Keratinocyte (primary cell): Measurements from ENCODE around the gene TLE6. TPM values are rescaled to one million over a fixed set of nuclear protein-coding genes. Genes with fewer than 3 reads are reported as not detected.

ENCODE experiments used
- DNase-seq: peaks from one replicate; pipeline ENCODE4 v3.0.0-alpha.2; 2011; ENCODE audit warnings: low read depth, missing footprints, low spot score
- FAIRE-seq: peaks from 2 replicates; lab custom pipeline; 2011; peaks lifted over from hg19 to GRCh38; lab: Jason Lieb, UNC
- H2AFZ ChIP-seq: 2 replicates; pipeline ENCODE4 v1.6.0; 2012; ENCODE audit warnings: low read length, control low read depth, inconsistent platforms; ENCODE audit not compliant: control insufficient read depth
- H3K27ac ChIP-seq: 2 replicates; pipeline ENCODE4 v1.5.1; 2011; ENCODE audit warnings: low read length; ENCODE audit not compliant: control insufficient read depth, insufficient read depth
- H3K27me3 ChIP-seq: 3 replicates; pipeline ENCODE4 v1.6.0; 2011; ENCODE audit warnings: low read length; ENCODE audit not compliant: control insufficient read depth, insufficient read depth; ENCODE audit errors: extremely low read depth
- H3K36me3 ChIP-seq, 2 experiments: 2 replicates in 1 of 2; 3 replicates in 1 of 2; pipeline ENCODE4 v1.5.1; 2011; ENCODE audit warnings: low read length in 2 of 2, mild to moderate bottlenecking in 1 of 2; ENCODE audit not compliant: control insufficient read depth in 2 of 2, insufficient read depth in 2 of 2; ENCODE audit errors: extremely low read depth in 1 of 2
- H3K4me1 ChIP-seq: 3 replicates; pipeline ENCODE4 v1.5.1; 2011; ENCODE audit warnings: low read length; ENCODE audit not compliant: control insufficient read depth, insufficient read depth; ENCODE audit errors: extremely low read depth
- H3K4me2 ChIP-seq: 3 replicates; pipeline ENCODE4 v1.6.0; 2011; ENCODE audit warnings: low read depth, low read length; ENCODE audit not compliant: control insufficient read depth, insufficient read depth; ENCODE audit errors: extremely low read depth
- H3K4me3 ChIP-seq, 3 experiments: fragments of 200-600 bp in 1 of 3; sonication (generic) in 1 of 3; 2 replicates in 2 of 3; 3 replicates in 1 of 3; pipeline ENCODE4 v1.5.1; 2011 to 2016; ENCODE audit warnings: low read length in 3 of 3, mild to moderate bottlenecking in 3 of 3, control low read depth in 2 of 3, inconsistent platforms in 1 of 3, low read depth in 1 of 3, mixed read lengths in 1 of 3, mixed run types in 1 of 3, moderate library complexity in 1 of 3; ENCODE audit not compliant: control insufficient read depth in 2 of 3, insufficient read depth in 2 of 3; ENCODE audit errors: extremely low read depth in 1 of 3
- H3K79me2 ChIP-seq: 2 replicates; pipeline ENCODE4 v1.6.0; 2012; ENCODE audit warnings: low read length; ENCODE audit not compliant: control insufficient read depth, insufficient read depth
- H3K9ac ChIP-seq: 3 replicates; pipeline ENCODE4 v1.6.0; 2011; ENCODE audit warnings: low read length; ENCODE audit not compliant: control insufficient read depth, insufficient read depth; ENCODE audit errors: extremely low read depth
- H3K9me1 ChIP-seq: 3 replicates; pipeline ENCODE4 v1.6.0; 2011; ENCODE audit warnings: low read length; ENCODE audit not compliant: control insufficient read depth, insufficient read depth; ENCODE audit errors: extremely low read depth
- H3K9me3 ChIP-seq: 2 replicates; pipeline ENCODE4 v1.5.1; 2012; ENCODE audit warnings: low read depth, low read length; ENCODE audit not compliant: control insufficient read depth
- H4K20me1 ChIP-seq: 3 replicates; pipeline ENCODE4 v1.6.0; 2011; ENCODE audit warnings: low read length; ENCODE audit not compliant: control insufficient read depth, insufficient read depth; ENCODE audit errors: extremely low read depth
- EZH2 ChIP-seq: IDR thresholded peaks from one replicate; pipeline ENCODE4 v1.6.1; 2012; ENCODE audit warnings: inconsistent platforms, mild to moderate bottlenecking, low read length, moderate library complexity
- dilution Hi-C: fragments of 300-500 bp; cut with MboI; formaldehyde crosslinking; loops from one replicate; pipeline ENCODE4 v1.7.0; 2020; ENCODE audit warnings: low sequenced_read_pairs; ENCODE audit not compliant: extremely low pct_ligation_motif_present
- polyA plus RNA-seq, 5 experiments: library from polyadenylated mRNA; depleted of rRNA in 3 of 5; stranded (reverse) in 3 of 5; stranded (forward) in 1 of 5; unstranded in 1 of 5; fragments of >200 nt; gene quantifications; 1 replicate in 1 of 5; 2 replicates in 3 of 5; 3 replicates in 1 of 5; pipeline versions ENCODE4 v1.2.1 to v1.2.3, GENCODE V29; 2011 to 2012; ENCODE audit warnings: missing spikeins in 2 of 5, low read depth in 1 of 5, low replicate concordance in 1 of 5
- TF ChIP-seq, protein P1 (sequence below), 3 experiments: IDR thresholded peaks in 1 of 3; conservative IDR thresholded peaks in 1 of 3; optimal IDR thresholded peaks in 1 of 3; 2 replicates in 2 of 3; 3 replicates in 1 of 3; pipeline versions ENCODE3 to v1.5.1; 2011; ENCODE audit warnings: low read length in 3 of 3, mild to moderate bottlenecking in 3 of 3, moderate library complexity in 2 of 3, control low read depth in 1 of 3, inconsistent platforms in 1 of 3; ENCODE audit not compliant: insufficient read depth in 2 of 3; ENCODE audit errors: extremely low read depth in 1 of 3

TLE6 gene
- polyA plus RNA-seq, 1 donor (not counting 4 experiments of a cell fraction or from before 2014, with no cell fraction given): 1.2 TPM

DNA sequence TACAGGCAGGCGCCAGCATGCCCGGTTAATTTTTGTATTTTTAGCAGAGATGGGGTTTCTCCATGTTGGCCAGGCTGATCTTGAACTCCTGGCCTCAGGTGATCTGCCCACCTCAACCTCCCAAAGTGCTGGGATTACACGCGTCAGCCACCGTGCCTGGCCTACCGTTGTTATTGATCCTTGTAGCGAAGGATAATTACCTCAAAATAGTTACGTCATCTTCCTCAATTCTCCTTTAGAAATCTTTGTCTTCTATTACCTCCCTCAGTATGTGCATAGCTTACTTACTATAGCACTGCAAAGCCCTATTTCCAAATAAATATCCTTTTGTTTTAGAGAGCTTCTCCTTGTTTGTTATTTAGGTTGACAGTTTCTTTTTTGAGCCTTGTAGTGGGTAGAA lies 9.4 kb upstream of the TLE6 start:
- H3K9ac ChIP-seq: no peak overlapping the region
- TF ChIP-seq, protein P1, sequence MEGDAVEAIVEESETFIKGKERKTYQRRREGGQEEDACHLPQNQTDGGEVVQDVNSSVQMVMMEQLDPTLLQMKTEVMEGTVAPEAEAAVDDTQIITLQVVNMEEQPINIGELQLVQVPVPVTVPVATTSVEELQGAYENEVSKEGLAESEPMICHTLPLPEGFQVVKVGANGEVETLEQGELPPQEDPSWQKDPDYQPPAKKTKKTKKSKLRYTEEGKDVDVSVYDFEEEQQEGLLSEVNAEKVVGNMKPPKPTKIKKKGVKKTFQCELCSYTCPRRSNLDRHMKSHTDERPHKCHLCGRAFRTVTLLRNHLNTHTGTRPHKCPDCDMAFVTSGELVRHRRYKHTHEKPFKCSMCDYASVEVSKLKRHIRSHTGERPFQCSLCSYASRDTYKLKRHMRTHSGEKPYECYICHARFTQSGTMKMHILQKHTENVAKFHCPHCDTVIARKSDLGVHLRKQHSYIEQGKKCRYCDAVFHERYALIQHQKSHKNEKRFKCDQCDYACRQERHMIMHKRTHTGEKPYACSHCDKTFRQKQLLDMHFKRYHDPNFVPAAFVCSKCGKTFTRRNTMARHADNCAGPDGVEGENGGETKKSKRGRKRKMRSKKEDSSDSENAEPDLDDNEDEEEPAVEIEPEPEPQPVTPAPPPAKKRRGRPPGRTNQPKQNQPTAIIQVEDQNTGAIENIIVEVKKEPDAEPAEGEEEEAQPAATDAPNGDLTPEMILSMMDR (optimal IDR thresholded peaks at IDR 0.05 in 1 of 3, IDR thresholded peaks at IDR 0.05 in 1 of 3, conservative IDR thresholded peaks at IDR 0.05 in 1 of 3; ENCODE audit: extremely low read depth in 1 of 3, insufficient read depth in 2 of 3, low read length in 3 of 3): no peak
- TF ChIP-seq EZH2: no peak
- H3K4me1 ChIP-seq: no peaks in the 10 kb centered on the region
- no peaks in the 10 kb centered on the region for H3K27me3 ChIP-seq
- FAIRE-seq (no peak), DNase-seq (no peak)
- no peaks in the 10 kb centered on the region for H3K9me1 ChIP-seq
- dilution Hi-C loops: no loop called here
- H3K36me3 ChIP-seq: no peaks in the 10 kb centered on the region
- no peak overlapping the region for H3K4me3 ChIP-seq
- no peak overlapping the region for H3K4me2 ChIP-seq
- H3K27ac ChIP-seq: no peak overlapping the region
- H4K20me1 ChIP-seq: no peaks in the 10 kb centered on the region
- H2AFZ ChIP-seq: no peak overlapping the region
- H3K9me3 ChIP-seq: no peaks in the 10 kb centered on the region
- H3K79me2 ChIP-seq: no peaks in the 10 kb centered on the region

DNA sequence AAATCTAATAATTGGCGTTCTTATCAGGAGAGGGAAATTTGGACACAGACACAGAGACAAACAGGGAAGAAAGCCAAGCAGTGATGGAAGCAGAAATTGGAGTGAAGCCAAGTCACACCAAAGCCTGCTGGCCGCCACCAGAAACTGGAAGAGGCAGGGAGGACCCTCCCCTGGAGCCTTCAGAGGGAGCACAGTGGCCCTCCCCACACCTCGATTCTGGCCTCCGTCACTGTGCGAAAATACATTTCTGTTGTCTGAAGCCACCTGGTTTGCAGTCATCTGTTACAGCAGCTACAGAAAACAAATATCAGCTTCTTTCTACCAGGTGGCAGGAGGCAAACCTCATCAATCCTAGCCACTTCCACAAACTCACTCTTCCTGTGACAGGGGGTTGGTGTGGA lies 8.3 kb upstream of the TLE6 start:
- no peak for FAIRE-seq
- H3K27me3 ChIP-seq: no peaks in the 10 kb centered on the region
- DNase-seq: no peak
- H3K36me3 ChIP-seq: no peaks in the 10 kb centered on the region
- H2AFZ ChIP-seq: no peak overlapping the region
- dilution Hi-C loops: no loop called here
- H3K4me1 ChIP-seq: no peaks in the 10 kb centered on the region
- no peak overlapping the region for H3K4me3 ChIP-seq
- TF ChIP-seq, protein P1 (optimal IDR thresholded peaks at IDR 0.05 in 1 of 3, IDR thresholded peaks at IDR 0.05 in 1 of 3, conservative IDR thresholded peaks at IDR 0.05 in 1 of 3; ENCODE audit: extremely low read depth in 1 of 3, insufficient read depth in 2 of 3, low read length in 3 of 3): no peak
- no peak for TF ChIP-seq EZH2
- no peaks in the 10 kb centered on the region for H4K20me1 ChIP-seq
- no peaks in the 10 kb centered on the region for H3K9me3 ChIP-seq
- H3K9ac ChIP-seq: no peak overlapping the region
- no peak overlapping the region for H3K4me2 ChIP-seq
- no peaks in the 10 kb centered on the region for H3K79me2 ChIP-seq
- no peak overlapping the region for H3K27ac ChIP-seq
- H3K9me1 ChIP-seq: no peaks in the 10 kb centered on the region
